ENCODE results near the gene RNASE12.
"Not testable (repeated sequence)": the region's sequence is repeated elsewhere in the genome, so short reads cannot be mapped to it uniquely, and the experiment has no call there.

The RNASE12 gene

DNA sequence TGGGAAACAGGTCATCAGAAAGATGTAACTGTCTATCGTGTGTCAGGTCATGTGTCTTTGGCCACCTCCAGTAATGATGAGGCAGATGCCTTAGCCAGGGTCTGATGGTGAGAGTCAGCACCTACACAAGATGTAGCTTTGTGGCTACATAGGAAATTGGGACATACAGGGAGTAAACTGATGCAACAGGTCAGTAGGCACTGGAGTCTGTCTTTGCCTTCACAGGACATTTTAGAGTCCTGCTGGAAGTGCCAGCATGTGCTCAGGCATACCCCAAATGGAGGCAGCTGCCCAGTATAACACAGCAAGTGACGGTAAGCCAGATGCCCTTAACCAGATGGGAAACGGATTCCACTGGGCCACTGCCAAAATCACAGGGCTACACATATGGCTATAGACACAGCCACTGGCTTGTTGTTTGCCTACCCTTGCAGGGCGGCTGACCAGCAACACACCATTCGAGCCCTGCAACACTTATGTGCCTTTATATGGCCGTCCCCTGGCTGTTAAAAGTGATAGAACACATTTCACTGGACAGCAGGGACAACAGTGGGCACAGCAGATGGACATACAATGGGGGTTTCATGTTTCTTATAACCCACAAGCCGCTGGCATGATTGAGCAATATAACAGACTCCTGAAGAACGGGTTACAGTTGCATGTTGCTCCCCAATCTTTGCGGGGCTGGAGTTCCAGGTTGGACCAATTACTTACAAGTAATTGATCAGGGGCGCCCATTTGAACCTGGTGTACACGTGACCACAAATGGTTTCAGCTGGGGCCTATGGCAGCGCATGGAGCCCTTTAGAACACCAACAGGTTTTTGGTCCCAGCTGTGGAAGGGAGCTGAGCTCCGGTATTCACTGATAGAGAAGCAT, 12.9 kb upstream of the RNASE12 start:
- POLR2A ChIA-PET: no interaction called here
- no peak for TF ChIP-seq CTCF (IDR thresholded peaks at IDR 0.05; ENCODE audit: control extremely low read depth, extremely low read depth, low read depth, missing control alignments)
- no peak for DNase-seq (ENCODE audit: extremely low spot score)
- CTCF ChIA-PET: interaction anchor here (0.9 to 8.1 kb wide), 6 partner anchors 56 to 367 kb away, joined by 3 to 101 read pairs (median 4); no protein-coding TSS in a partner anchor

DNA sequence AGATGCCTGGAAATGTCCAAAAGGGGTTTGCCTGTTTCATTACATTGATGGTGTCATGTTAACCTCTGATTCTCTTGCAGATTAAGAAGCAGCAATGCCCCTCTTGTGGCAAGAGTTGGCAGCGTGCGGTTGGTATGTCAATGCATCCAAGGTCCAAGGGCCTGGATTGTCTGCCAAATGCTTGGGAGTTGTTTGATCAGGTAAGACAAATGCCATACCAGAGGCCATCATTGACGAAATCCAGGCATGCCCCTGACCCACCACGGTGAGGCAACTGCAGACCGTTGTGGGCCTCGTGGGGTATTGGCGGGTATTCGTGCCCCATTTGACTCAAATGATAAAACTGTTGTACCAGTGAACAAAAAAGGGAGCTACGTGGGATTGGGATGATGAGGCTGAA, 11.4 kb upstream of the RNASE12 start:
- TF ChIP-seq CTCF (IDR thresholded peaks at IDR 0.05; ENCODE audit: control extremely low read depth, extremely low read depth, low read depth, missing control alignments): no peak
- DNase-seq (ENCODE audit: extremely low spot score): no peak
- CTCF ChIA-PET: interaction anchor here (1.0 to 1.1 kb wide), 3 partner anchors 17 to 276 kb away, joined by 3 to 4 read pairs (median 3); no protein-coding TSS in a partner anchor
- POLR2A ChIA-PET: no interaction called here

DNA sequence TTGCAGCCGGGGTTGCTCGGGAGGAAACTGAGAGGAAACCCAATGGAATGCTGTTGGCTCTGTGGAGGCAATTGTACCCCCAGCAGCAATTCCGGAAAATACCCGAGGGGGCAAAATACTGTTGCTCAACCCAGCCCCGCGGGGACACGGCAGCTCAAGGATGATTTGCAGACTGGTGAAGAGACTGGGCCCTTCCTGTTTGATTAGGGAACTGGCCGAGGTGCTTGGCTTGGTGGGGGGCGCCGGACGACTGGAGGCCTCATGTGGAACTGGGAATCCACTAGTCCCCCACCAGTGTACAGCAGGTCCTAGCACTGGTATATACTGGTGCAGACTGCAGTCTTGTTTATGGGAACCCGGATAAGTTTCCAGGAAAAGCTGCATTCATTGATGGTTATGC, 10.3 kb upstream of the RNASE12 start:
- no peak for TF ChIP-seq CTCF (IDR thresholded peaks at IDR 0.05; ENCODE audit: control extremely low read depth, extremely low read depth, low read depth, missing control alignments)
- DNase-seq (ENCODE audit: extremely low spot score): no peak
- ChIA-PET CTCF (interaction anchor here (1.6 kb wide), 1 partner anchor 50 kb away, joined by 3 read pairs; no protein-coding TSS in a partner anchor), POLR2A (no interaction called here)

GRCh38 chr14:20597108-20597507, 5.9 kb upstream of the RNASE12 start:
- no peak for TF ChIP-seq CTCF (IDR thresholded peaks at IDR 0.05; ENCODE audit: control extremely low read depth, extremely low read depth, low read depth, missing control alignments)
- no peak for DNase-seq (ENCODE audit: extremely low spot score)
- CTCF ChIA-PET: interaction anchor here (1.1 to 1.6 kb wide), 3 partner anchors 9 to 11 kb away, joined by 3 to 7 read pairs (median 6); partner anchors contain the start of gene RNASE11
- POLR2A ChIA-PET: no interaction called here

- DNase-seq (ENCODE audit: extremely low spot score); CTCF ChIA-PET; POLR2A ChIA-PET: not testable (repeated sequence)
Observed at GRCh38 chr14:20595726-20596125, 4.5 kb upstream of the RNASE12 start.

- CTCF ChIA-PET: no interaction called here
Observed at GRCh38 chr14:20592574-20592973, 1.4 kb upstream of the RNASE12 start.

More at GRCh38 chr14:20592574-20592973, 1.4 kb upstream of the RNASE12 start:
- TF ChIP-seq CTCF (IDR thresholded peaks at IDR 0.05; ENCODE audit: control extremely low read depth, extremely low read depth, low read depth, missing control alignments): no peak
- POLR2A ChIA-PET: no interaction called here
- no peak for DNase-seq (ENCODE audit: extremely low spot score)

All from GM10248 (cell line).